ENCODE measurements around the gene PSMD11.

PSMD11 gene

DNA sequence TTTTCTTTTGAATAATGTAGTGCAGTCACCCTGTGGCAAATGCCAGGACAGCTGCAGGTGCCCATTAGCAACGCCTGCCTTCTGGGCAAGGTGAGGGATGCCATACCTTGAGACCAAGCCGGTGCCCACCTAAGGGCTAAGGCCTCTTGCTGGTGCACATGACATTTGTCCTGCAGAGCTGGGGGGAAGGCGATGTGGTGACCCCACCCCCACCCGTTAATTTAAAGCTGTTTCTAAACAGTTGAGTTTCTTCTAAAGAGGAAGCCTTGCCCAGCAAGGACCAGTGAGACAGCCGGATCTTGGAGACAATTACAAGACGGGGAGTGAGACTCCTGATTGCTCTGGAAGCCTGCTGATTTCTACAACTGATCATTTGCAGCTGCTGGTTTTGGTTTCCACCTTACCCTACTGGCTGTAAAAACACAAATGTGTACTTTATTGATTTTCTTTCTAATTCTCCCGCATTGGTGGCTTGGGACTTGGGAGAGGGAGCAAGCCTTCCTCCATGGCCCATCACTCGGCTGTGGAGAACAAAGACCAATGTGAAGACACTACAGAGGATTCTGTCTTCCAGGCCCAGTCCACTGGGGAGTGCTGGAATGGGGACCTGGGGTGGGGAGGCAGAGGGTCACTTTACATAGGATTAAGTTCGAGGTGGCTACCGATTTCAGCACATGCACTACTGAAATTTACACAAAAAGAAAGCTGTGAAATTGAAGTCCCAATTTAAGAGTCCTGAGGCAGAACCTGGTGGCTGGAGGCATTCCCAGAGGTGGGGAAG is 45.2 kb downstream of the PSMD11 start:
- in situ Hi-C loops (cut with HindIII; ENCODE audit: low sequenced_read_pairs): no loop called here

DNA sequence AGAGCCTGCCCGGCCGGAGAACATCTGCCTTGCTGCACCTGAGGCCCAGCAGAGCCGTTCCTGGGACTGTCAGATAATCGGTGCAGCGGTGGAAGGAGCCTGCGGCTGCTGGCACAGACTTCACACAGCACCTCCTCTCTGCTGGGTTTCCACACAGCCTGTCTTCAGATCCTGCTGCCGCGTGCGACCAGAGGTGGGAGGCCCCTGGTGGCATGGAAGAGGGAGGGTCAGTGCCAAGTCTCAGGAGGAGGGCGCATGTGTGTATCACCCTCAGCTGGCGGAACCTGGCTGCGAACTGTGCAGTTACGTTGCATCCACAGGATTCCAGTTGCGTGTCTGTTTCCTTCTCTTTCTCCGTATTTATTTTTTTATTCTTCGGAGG is 45.8 kb downstream of the PSMD11 start:
- in situ Hi-C loops (cut with HindIII; ENCODE audit: low sequenced_read_pairs): no loop called here

DNA sequence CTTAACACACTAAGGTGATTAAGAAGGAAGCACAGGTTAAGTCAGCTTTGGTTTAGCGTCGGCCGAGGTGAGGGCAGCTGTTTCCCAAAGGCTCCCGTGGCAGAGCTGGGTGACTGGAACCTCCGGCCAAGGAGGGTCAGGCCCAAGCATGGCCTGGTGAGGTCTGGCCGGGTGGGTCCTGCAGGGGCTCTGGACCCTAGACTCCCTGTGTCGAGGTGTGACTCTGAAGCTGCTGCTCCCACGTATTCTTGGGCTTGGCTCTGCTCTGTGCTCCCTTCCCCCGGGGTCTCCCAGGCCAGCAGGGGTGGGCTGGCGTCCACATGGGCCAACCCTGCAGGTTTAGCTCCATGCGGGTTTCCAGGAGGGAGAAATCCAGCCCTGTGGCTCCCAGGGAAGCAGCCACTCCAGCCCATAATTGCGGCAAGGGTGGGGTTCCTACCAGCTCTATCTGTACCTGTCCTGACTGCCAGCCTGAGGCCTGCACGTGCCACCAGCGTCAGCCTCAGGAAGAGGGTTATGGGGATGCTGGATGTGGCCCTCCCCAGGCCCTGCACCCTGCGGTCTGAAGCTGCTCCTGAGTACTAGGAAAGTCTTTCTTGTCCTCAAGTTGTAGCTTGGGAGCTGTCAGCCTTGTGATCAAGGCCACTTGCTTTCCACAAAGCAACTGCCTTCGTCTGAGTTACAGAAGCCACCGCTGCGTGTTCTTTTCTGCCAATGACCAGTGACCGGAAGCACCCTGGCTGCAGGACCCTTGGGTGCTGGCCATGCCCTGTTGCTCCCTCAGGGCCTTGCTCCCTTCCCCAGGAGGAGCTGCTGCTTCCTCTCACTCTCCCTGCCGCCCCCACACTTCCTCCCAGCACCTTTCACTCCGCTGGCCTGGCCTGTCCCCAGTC is 47.3 kb downstream of the PSMD11 start:
- in situ Hi-C loops (cut with HindIII; ENCODE audit: low sequenced_read_pairs): no loop called here

DNA sequence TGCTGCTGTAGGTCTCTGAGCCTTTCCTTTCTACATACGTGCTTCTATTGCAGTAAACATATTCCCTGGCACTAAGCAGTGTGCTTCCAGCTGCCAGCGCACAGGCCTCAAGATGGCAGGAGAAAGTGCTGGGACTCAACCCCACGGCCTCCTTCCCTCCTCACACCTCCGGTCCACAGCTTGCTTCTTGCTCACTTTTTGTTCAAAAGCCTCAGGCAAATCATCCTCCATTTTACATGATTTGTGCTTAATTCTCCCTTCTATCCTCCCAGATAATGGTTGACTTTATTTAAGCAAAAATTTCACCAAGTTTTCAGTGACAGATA is 47.9 kb downstream of the PSMD11 start:
- in situ Hi-C loops (cut with HindIII; ENCODE audit: low sequenced_read_pairs): no loop called here

DNA sequence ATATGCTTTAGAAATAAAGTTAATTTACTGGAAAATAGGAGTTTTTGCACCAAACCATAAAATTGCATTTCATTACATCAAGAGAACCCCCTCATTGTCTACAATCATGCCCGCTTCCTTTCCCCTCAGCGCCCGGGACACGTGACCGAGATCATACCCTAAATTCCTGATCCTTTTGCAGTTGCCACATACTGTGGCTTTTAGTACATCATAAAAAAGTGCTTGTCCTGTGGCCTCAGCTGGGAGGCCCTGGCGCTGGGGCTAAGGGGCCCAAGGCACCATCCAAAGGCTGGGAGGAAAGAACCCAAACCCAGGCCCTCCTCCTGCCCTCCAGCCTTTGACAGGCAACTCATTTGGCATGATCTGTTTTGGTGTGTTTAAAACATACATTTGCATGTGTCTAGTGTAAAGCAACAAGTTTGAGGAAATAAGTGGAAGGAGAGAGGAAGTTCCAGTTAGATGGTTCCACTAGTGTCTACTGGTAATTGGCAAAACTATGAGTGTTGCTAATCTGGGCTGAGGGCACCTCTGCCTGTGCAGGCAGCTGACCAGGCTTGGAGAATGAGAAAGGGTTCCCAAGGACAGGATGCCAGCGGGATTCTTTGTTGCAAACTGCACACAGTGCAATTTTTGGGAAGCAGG is 48.5 kb downstream of the PSMD11 start:
- in situ Hi-C loops (cut with HindIII; ENCODE audit: low sequenced_read_pairs): no loop called here

DNA sequence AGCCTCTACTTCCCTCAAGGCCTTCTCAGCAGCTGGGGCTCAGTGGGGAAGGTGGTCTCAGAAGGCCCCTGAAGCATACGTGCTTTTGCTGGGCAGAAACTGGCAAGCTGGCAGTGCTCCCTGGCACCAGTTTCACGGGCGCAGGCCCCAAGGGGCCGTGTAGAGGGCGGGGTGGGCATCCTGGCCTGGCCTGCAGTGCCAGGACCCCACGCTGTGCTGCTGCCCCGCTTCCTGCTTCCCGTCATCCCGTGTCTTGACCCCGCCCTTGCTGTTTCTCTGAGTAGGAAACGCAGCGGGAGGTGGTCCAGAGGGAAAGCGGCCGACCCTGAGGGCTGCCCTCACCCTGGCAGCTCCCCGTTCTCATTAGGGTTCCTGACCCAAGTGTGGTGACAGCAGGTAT is 49.3 kb downstream of the PSMD11 start:
- in situ Hi-C loops (cut with HindIII; ENCODE audit: low sequenced_read_pairs): no loop called here

DNA sequence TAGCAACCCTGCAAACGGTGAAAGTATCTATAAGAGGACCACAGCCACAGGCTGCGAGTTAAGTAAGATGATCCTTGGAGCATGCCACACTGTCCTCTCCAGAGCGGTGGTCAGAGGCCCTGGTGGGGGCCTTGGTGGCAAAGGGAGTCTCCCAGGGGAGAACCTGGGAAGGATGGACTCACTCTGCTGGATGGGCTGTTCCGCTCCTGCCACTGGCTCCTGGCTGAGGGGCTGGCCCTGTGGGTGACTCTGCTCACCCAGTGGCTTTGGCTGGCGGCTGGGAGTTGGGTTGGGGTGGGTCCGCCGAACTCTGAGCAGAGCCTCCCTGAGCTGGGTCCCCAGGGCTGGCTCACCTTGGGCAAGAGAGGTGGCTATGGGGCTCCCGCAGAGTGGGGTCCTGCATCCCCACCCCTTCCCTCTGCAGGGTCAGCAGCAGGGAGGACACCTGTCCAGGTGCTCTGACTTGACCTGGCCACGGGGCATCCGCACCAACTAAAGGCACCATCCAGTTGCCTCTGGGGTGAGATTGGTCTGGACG is 49.7 kb downstream of the PSMD11 start:
- in situ Hi-C loops (cut with HindIII; ENCODE audit: low sequenced_read_pairs): no loop called here

DNA sequence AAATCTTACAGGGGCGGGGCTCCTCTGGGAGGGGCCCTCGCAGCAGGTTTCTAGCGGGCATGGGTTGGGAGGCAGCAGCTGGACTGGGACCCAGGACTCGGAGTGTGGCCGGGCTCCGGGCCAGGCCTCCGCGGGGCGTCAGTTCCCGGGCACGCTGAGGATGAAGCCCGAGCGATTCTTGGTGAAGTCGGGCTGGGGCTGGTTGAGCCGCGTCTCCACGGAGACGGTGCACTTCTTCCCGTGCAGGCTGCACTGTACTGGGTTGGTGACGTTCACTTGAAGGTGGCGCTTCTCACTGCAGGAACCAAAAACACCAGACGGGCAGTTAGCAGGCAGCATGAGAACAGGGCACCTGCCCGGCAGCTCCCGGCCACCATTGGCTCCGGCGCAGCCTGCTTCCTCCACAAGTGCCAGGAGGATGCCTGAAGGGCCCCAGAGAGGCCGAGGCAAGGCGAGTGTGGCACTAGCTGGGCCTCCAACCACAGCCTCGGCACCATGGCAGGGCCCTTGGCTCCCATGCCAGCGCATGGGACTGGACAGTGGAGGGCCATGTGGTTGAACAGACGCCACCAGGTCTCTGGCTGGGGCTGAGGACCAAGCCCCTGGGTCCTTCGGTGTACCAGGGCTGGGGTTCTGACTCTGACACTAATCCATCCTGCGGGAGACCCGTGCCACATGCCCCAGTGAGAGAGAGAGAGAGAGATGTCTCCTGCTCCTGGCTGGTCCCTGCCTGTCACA is 50.5 kb downstream of the PSMD11 start:
- in situ Hi-C loops (cut with HindIII; ENCODE audit: low sequenced_read_pairs): no loop called here

DNA sequence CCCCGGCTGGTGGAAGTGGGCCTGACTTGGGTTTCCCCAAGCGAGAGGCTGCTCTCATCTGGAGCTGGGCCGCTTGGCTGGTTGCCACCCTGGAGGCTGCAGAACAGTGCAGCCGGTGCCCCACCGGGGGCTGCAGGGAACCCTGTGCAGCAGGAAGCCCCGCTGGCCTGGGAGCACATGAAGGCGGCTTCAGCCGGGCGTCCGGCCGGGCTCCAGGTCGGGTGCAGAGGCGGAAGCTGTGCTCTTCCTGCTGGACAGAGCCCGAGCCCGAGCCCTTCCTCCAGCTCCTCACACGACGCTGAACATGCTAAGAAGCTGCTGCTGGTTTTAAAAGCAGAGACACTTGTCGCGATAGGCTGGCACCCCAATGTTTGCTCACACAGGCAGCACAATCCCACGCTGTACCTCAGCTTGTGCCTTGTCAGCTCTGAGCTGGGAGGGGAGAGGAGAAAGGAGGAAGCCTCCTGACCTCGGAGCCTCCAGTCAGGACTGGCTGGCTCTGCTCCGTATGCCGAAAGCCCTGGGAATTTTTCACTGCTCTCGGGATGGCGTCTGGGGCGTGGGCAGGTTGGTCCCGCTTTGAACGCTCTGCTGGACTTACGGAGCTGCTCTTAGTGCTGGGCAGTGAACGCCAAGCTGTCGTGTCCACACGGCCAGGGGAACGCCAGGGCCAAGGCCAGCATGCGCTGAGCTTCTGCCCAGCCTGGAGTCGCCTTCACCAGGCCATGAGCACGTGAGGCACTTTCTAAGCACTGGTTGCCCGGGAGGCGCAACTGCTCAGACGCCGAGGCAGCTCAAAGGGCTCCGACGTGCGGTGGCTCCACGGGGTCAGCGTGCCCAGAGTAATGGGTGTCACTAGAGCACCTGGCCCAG is 51.3 kb downstream of the PSMD11 start:
- in situ Hi-C loops (cut with HindIII; ENCODE audit: low sequenced_read_pairs): no loop called here

DNA sequence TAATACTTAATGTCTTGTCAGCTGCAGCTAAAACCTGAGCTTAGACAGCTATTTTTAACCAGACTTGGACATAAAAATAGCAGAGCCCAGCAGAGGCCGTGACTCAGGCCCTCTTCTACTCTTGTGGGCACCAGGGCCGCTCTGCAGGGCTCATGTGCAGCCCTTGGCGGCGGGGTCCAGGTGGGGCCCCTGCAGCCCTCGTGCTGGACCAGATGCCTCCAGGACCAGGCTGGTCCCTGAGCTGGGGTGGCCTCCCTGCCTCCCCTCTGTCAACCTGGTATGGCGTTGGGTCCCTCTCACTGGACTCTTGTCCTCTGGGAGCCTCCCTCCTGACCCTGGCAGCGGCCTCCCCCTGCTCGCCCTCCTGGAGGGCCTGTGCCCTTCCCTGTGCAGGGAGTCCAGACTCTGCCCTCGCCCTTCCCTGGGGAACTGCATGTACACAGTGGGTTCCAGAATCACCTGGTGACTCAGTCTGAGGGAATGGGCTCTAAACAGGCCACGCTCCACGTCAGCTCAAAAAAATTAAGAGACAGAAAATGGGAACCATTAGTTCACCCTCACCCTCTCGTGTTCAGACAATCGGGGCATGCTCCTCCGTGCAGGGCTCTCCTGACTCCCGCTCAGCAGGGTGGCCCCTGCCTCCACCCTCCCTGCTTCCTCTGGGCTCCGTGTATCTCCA is 52.2 kb downstream of the PSMD11 start:
- in situ Hi-C loops (cut with HindIII; ENCODE audit: low sequenced_read_pairs): no loop called here

DNA sequence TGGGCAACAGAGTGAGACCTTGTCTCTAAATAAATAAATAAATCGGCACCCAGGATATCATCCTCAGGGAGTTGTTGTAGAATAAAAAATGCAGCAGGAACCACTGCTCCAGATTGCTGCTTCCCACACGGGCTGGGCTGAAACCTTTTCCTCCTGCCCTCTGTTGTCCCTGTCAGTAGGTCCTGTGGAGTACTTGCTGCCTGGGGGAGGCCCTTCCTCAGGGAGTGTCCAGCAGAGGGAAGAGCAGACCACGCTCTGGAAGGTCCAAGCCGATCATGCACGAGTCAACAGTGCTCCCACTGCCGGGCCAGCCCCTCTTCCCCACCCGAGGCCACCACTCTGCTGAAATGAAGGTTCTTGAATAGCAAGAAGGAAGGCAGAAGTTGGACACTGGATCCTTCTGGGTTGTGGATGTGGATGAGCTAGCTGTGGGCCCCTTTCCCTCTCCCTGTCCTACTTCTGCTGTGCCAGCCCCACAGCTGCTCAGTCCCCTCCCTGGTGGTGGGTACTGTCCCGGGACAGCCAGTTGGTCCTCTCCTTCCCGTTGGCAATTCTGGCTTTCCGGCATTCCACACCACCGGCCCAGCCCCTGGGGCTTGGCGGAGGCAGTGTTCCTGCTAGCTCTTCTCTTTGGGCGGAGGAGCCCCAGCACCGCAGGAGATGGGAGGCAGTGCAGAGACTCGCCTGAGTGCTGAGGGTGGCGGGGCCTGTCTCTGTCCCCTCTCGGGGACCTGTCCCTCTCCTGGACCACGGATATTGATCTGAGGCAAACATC is 53.3 kb downstream of the PSMD11 start:
- in situ Hi-C loops (cut with HindIII; ENCODE audit: low sequenced_read_pairs): no loop called here

DNA sequence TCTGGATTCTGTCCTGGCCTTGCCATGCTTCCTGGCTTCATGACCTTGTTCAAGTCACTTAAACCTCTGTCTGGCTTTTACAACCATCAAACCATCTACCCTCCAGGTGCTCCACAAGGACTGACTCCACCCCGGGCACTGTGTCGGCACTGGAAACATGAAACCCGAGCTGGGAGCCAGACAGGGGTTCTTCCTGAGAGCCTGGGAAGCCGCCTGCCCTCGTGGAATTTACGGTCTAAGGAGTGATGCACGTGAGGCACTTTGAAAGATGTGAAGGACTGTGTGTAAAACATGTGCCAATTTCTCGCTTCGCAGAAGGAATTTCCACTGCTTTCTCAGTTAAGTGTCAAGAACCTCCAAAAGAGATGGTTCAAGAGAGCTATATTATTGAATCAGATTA is 54.1 kb downstream of the PSMD11 start:
- in situ Hi-C loops (cut with HindIII; ENCODE audit: low sequenced_read_pairs): no loop called here

DNA sequence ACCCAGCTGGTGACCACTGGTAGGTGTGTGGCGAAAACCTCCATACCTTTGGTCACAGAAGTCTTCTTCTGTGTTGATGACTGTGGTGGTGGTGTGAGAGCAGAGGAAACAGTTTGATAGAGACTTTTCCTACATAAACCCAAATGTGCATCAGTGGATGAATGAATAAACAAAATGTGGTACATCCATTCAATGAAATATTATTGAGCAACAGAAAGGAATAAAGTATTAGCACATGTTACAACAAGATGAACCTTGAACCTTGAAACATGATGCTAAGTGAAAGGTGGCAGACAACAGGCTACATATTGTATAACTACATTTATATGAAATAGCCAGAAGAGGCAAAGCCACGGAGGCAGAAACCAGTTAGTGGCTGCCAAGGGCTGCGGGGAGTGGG is 57.7 kb downstream of the PSMD11 start:
- in situ Hi-C loops (cut with HindIII; ENCODE audit: low sequenced_read_pairs): no loop called here

DNA sequence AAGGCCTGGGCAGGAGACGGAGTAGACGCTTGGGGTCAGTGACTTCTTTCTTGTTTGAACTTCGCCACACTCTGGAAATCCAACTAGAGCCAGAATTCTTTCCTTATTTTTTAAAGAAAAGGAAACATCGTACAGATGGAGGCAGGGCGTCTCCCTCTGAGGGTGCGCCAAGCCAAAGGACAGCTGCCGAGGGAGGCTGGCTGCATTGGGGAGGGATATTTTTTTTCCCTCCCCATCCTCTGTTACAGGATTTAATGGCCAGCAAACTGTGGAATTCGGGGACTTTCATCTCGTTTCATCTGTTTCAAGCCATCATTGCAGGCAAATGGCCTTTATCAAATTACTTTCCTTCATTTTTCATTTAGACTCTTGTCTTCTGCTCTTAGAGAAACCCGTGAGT is 58.4 kb downstream of the PSMD11 start:
- in situ Hi-C loops (cut with HindIII; ENCODE audit: low sequenced_read_pairs): no loop called here

DNA sequence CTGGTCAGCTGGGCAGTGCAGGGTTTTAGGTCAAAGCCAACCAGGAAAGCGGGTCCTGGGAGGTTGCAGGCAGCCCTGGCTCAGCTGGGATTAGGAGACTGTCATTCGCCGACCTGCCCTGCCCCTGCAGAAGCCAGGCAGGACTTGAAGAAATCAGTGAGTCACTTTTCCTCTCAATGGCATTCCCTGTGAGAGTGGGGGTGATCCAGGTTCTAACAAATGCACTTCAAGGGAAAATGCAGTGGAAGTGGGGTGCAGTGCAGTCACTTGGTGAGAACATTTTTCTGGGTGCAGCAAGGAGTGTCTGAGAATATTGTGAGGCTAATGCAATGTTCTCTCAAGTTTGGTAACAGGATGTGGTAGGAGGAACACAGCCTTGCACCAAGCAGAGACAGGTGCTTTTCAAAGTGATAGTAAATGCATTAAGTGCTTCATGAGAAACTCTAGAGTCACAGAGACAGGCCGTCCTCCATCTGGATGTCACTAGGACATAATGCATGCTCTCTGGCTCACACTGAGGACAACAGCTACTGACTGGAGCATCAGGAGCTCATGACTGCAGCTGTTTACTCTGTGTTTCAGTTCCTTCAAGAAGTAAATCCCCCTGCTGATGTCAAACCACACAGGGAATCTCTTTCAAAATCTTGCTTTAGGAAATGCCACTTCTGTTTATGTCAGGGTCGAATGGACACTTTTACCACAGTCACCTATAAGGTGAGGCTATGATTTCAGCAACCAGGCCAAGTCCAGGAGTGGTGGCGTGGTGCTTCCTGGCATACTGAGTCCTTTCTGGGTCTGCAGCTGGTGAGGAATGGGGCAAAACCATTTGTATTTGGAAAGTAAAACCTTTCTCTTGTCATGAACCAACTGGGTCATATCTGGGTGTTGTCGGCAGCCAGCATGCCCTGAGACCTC is 59.2 kb downstream of the PSMD11 start:
- in situ Hi-C loops (cut with HindIII; ENCODE audit: low sequenced_read_pairs): no loop called here

DNA sequence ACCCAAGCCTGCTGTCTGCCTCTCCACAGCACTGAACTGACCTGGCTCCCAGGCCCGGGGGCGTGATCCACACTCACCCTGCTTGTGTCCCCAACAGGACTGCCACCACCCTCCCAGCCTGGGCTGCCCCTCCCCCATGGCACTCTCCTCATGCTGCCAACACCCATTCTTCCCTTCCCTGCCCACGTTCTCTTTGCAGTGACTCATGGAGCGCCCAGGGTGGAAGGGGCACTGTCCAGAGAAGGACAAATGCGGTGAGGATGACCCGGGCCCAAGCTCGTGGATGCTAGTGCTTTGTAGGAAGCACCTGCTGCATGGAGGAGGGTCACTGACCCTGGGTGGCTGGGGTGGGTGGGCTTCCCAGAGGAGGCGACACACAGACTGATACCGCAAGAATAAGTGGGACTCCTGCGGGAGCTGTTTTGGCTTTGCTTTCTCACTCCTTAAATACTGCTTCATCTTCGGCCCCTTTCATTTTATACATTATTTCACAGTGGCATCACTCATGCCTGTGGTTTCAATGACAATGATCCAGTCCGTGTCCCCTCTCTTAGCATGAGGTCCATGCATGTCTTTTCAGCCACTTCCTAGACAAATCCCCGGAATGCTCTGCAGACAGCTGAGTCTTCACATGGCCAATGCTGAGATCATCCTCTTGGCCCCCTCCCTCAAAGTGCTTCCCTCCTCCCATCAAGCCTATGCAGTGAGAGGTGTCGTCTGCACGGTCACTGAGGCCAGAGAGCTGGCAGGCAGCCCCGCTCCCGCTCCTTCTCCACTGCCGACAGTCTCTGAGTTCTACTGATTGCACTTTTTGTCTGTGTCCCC is 60.1 kb downstream of the PSMD11 start:
- in situ Hi-C loops (cut with HindIII; ENCODE audit: low sequenced_read_pairs): no loop called here

DNA sequence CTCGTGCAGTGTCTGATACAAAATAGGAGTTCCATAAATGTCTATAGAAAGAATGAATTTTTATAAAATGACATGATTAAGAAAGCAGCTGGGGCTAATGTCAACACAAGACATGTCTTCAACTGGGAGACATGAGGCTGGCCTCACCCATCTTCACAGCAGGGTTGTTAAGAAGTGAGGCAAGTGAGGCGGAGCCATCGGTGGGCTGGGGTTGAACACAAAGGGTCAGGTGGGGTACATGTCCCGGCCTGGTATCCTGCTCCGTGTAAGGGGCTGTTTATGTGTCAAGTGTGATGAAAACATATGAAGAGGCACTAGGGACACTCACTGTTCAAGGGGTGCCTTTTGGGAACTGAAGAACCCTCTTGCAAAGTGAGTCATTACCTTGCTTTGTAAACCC is 64.6 kb downstream of the PSMD11 start:
- in situ Hi-C loops (cut with HindIII; ENCODE audit: low sequenced_read_pairs): no loop called here

All from DLD1 (cell line).